ENCODE data around the gene HDLBP.
A peak's percentile ranks its signal among the peaks of the same experiment; 100 is the strongest.

The HDLBP gene

DNA sequence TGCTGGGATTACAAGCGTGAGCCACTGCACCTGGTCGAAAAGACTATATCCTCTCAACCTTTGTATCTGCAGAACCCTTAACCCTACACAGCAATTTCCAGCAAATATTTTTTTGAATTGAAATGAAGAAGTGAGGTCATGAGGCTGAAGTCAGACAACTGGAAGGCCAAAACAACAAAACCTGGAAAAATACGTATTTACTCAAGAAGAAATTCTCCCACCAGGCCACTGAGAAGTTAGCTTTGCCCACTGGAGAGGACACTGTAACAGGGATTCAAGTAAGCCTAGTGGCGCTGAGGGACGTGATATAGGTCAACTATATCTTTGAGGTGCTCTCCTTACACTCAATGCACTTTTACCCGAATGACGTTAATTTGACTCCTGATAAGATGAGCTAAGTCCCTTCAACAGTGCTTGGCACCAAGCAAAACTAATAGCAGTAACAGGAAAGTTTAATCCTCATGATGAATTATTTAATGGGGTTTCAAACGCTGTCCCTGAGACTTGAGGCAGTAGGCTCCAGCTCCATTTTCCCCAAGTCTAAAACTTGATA lies 1.9 kb downstream of the HDLBP start:
- Histone ChIP-seq H3K9ac (ENCODE audit: low read depth, low read length) (no peak overlapping the region), H3K36me3 (ENCODE audit: control insufficient read depth, insufficient read depth, low read length) (peaks cover 11% of the 10 kb centered on the region), H3K4me1 (ENCODE audit: control insufficient read depth, insufficient read depth, low read length) (peaks cover 46% of the 10 kb centered on the region), H3K27ac (ENCODE audit: low read depth, low read length) (no peak overlapping the region), H3K9me3 (ENCODE audit: control insufficient read depth, insufficient read depth, low read length) (no peaks in the 10 kb centered on the region), H3K27me3 (ENCODE audit: control insufficient read depth, insufficient read depth, low read length) (no peaks in the 10 kb centered on the region), H3K4me3 (ENCODE audit: low read depth, low read length) (peak overlapping the region; percentile 92)

GRCh38 chr2:241312082-241312481 lies 3.4 kb downstream of the HDLBP start:
- Histone ChIP-seq H3K27me3 (ENCODE audit: control insufficient read depth, insufficient read depth, low read length) (no peaks in the 10 kb centered on the region), H3K4me1 (ENCODE audit: control insufficient read depth, insufficient read depth, low read length) (peaks cover 46% of the 10 kb centered on the region), H3K9ac (ENCODE audit: low read depth, low read length) (no peak overlapping the region), H3K36me3 (ENCODE audit: control insufficient read depth, insufficient read depth, low read length) (peaks cover 5% of the 10 kb centered on the region; the same call in 1 of the 2 replicates), H3K4me3 (ENCODE audit: low read depth, low read length) (no peak overlapping the region), H3K27ac (ENCODE audit: low read depth, low read length) (peak overlapping the region; percentile 9), H3K9me3 (ENCODE audit: control insufficient read depth, insufficient read depth, low read length) (no peaks in the 10 kb centered on the region)

- Histone ChIP-seq H3K9ac (ENCODE audit: low read depth, low read length) (no peak overlapping the region), H3K27ac (ENCODE audit: low read depth, low read length) (no peak overlapping the region), H3K36me3 (ENCODE audit: control insufficient read depth, insufficient read depth, low read length) (peaks cover 5% of the 10 kb centered on the region; the same call in 1 of the 2 replicates), H3K4me1 (ENCODE audit: control insufficient read depth, insufficient read depth, low read length) (peaks cover 44% of the 10 kb centered on the region), H3K27me3 (ENCODE audit: control insufficient read depth, insufficient read depth, low read length) (no peaks in the 10 kb centered on the region), H3K4me3 (ENCODE audit: low read depth, low read length) (no peak overlapping the region), H3K9me3 (ENCODE audit: control insufficient read depth, insufficient read depth, low read length) (no peaks in the 10 kb centered on the region)
Measured at GRCh38 chr2:241310917-241311566, 4.4 kb downstream of the HDLBP start.

DNA sequence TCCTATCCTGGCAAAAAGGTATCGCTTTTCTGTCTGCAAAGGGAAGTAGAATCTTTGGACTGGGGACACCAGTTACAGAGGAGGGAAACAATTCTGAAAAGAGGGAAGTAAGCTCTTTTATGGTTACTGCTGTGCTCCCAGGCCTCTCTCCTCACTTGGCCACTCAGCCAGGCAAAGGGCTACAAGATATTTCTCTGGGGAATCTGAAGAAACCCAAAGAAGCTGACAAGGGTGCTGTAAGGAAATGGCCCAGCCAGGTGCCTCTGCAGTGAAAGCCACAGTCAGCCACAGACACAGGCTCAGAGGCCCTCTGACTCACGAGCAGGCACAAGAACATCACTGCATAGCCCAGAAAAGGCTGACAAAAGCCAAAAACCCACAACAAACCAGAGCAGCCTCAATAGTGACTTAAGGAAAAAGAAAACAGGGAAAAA lies 5.8 kb downstream of the HDLBP start:
- no peak overlapping the region for H3K27ac ChIP-seq (ENCODE audit: low read depth, low read length)
- no peaks in the 10 kb centered on the region for H3K9me3 ChIP-seq (ENCODE audit: control insufficient read depth, insufficient read depth, low read length)
- no peak overlapping the region for H3K4me3 ChIP-seq (ENCODE audit: low read depth, low read length)
- peaks cover 44% of the 10 kb centered on the region for H3K4me1 ChIP-seq (ENCODE audit: control insufficient read depth, insufficient read depth, low read length)
- H3K9ac ChIP-seq (ENCODE audit: low read depth, low read length): no peak overlapping the region
- peaks cover 5% of the 10 kb centered on the region; the same call in 1 of the 2 replicates for H3K36me3 ChIP-seq (ENCODE audit: control insufficient read depth, insufficient read depth, low read length)
- H3K27me3 ChIP-seq (ENCODE audit: control insufficient read depth, insufficient read depth, low read length): no peaks in the 10 kb centered on the region

- Histone ChIP-seq H3K27ac (ENCODE audit: low read depth, low read length) (no peak overlapping the region), H3K9ac (ENCODE audit: low read depth, low read length) (no peak overlapping the region), H3K4me3 (ENCODE audit: low read depth, low read length) (no peak overlapping the region)
Measured at GRCh38 chr2:241308832-241309500, 6.5 kb downstream of the HDLBP start.

DNA sequence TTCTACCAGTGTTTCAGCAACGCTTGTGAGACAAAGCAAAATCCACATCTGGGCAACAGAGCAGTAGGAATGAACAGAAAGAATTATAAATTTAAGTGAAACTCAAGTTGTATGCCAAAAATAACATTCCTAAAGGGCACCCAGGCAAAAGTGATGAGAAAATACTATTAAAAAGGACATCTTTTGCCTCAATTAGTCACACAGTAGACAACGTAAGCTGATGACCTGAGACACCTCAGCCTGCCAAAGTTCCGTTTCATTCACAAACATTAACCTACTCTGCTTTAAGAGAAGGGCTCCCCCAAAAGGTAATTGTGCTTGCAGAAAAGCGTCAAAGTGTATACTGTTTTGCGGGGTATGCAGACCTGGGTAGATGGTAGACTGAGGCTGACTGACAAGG lies 7.2 kb downstream of the HDLBP start:
- Histone ChIP-seq H3K27me3 (ENCODE audit: control insufficient read depth, insufficient read depth, low read length) (no peaks in the 10 kb centered on the region), H3K9me3 (ENCODE audit: control insufficient read depth, insufficient read depth, low read length) (no peaks in the 10 kb centered on the region), H3K4me1 (ENCODE audit: control insufficient read depth, insufficient read depth, low read length) (peaks cover 37% of the 10 kb centered on the region), H3K36me3 (ENCODE audit: control insufficient read depth, insufficient read depth, low read length) (peaks cover 5% of the 10 kb centered on the region; the same call in 1 of the 2 replicates), H3K4me3 (ENCODE audit: low read depth, low read length) (no peak overlapping the region), H3K9ac (ENCODE audit: low read depth, low read length) (no peak overlapping the region), H3K27ac (ENCODE audit: low read depth, low read length) (no peak overlapping the region)

More at GRCh38 chr2:241308832-241309500, 6.5 kb downstream of the HDLBP start:
- no peaks in the 10 kb centered on the region for H3K9me3 ChIP-seq (ENCODE audit: control insufficient read depth, insufficient read depth, low read length)
- peaks cover 5% of the 10 kb centered on the region; the same call in 1 of the 2 replicates for H3K36me3 ChIP-seq (ENCODE audit: control insufficient read depth, insufficient read depth, low read length)
- H3K27me3 ChIP-seq (ENCODE audit: control insufficient read depth, insufficient read depth, low read length): no peaks in the 10 kb centered on the region
- peaks cover 42% of the 10 kb centered on the region for H3K4me1 ChIP-seq (ENCODE audit: control insufficient read depth, insufficient read depth, low read length)

GRCh38 chr2:241307055-241307454 lies 8.4 kb downstream of the HDLBP start:
- Histone ChIP-seq H3K9me3 (ENCODE audit: control insufficient read depth, insufficient read depth, low read length) (no peaks in the 10 kb centered on the region), H3K4me1 (ENCODE audit: control insufficient read depth, insufficient read depth, low read length) (peaks cover 36% of the 10 kb centered on the region), H3K27me3 (ENCODE audit: control insufficient read depth, insufficient read depth, low read length) (no peaks in the 10 kb centered on the region), H3K27ac (ENCODE audit: low read depth, low read length) (no peak overlapping the region), H3K9ac (ENCODE audit: low read depth, low read length) (no peak overlapping the region), H3K36me3 (ENCODE audit: control insufficient read depth, insufficient read depth, low read length) (peaks cover 5% of the 10 kb centered on the region; the same call in 1 of the 2 replicates), H3K4me3 (ENCODE audit: low read depth, low read length) (no peak overlapping the region)

GRCh38 chr2:241304039-241304670 lies 11.3 kb downstream of the HDLBP start:
- peaks cover 5% of the 10 kb centered on the region; the same call in 1 of the 2 replicates for H3K36me3 ChIP-seq (ENCODE audit: control insufficient read depth, insufficient read depth, low read length)
- peaks cover 21% of the 10 kb centered on the region for H3K4me1 ChIP-seq (ENCODE audit: control insufficient read depth, insufficient read depth, low read length)
- no peaks in the 10 kb centered on the region for H3K27me3 ChIP-seq (ENCODE audit: control insufficient read depth, insufficient read depth, low read length)
- no peaks in the 10 kb centered on the region for H3K9me3 ChIP-seq (ENCODE audit: control insufficient read depth, insufficient read depth, low read length)
- H3K4me3 ChIP-seq (ENCODE audit: low read depth, low read length): no peak overlapping the region
- no peak overlapping the region for H3K27ac ChIP-seq (ENCODE audit: low read depth, low read length)
- H3K9ac ChIP-seq (ENCODE audit: low read depth, low read length): no peak overlapping the region

DNA sequence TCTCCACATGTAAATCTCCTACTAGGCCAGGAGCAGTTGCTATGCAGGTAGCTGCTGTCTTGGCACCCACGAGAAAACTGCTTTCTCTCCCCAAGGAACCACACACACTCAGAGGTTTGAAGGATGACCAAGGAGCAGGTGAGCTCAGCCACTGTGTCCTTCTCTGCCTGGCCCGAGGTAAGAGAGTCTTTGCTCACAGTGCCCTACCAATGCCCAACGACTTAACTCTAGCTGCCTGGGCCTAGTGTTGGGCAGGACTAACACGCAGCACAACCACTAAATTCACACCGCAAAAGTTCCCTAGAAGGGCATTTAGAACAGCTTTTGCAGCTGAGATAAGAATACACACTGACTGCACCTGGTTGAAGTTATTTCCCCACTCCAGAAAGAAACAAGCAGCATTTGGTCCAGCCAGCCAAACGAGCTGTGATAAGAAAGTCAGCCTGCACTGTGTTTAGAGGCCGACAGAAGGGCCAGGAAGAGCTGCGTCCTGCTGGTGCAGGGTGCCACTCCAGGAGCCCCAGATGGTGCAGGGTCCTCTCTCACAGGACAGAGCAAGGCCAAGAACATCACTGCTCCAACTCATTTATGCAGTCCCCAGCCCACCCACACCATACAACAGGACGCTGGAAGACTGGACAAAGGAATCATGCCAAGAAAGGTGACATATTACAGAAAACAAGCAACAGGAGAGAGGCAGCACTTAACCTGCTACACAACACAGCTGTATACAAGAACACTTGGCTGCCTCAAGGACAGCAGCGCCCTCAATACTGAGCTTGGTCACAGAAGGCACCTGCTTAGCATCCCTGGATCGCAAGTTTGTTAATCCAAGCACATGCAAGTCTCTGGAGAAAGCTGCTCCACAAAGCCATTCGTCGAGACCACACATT lies 12.5 kb downstream of the HDLBP start:
- peaks cover 12% of the 10 kb centered on the region for H3K4me1 ChIP-seq (ENCODE audit: control insufficient read depth, insufficient read depth, low read length)
- no peaks in the 10 kb centered on the region for H3K27me3 ChIP-seq (ENCODE audit: control insufficient read depth, insufficient read depth, low read length)
- H3K9me3 ChIP-seq (ENCODE audit: control insufficient read depth, insufficient read depth, low read length): no peaks in the 10 kb centered on the region
- H3K4me3 ChIP-seq (ENCODE audit: low read depth, low read length): no peak overlapping the region
- H3K9ac ChIP-seq (ENCODE audit: low read depth, low read length): no peak overlapping the region
- no peak overlapping the region for H3K27ac ChIP-seq (ENCODE audit: low read depth, low read length)
- H3K36me3 ChIP-seq (ENCODE audit: control insufficient read depth, insufficient read depth, low read length): no peaks in the 10 kb centered on the region

DNA sequence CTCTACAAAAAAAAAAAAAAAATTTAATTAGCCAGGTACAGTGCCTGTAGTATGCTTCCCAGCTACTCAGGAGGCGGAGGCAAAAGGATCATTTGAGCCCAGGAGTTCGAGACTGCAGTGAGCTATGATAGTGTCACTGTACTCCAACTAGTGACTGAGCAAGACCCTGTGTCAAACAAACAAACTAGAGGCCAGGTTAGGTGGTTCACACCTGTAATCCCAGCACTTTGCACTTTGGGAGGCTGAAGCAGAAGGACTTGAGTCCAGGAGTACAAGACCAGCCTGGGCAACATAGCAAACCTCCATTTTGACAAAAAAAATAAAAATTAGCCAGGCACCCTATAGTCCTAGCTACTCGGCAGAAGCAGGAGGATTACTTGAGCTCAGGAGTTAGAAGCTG lies 13.4 kb downstream of the HDLBP start:
- Histone ChIP-seq H3K27ac (ENCODE audit: low read depth, low read length) (no peak overlapping the region), H3K9me3 (ENCODE audit: control insufficient read depth, insufficient read depth, low read length) (no peaks in the 10 kb centered on the region), H3K36me3 (ENCODE audit: control insufficient read depth, insufficient read depth, low read length) (0 out of 2 replicates have a peak, but pooled peaks cover 5% of the 10 kb centered on the region), H3K9ac (ENCODE audit: low read depth, low read length) (no peak overlapping the region), H3K27me3 (ENCODE audit: control insufficient read depth, insufficient read depth, low read length) (no peaks in the 10 kb centered on the region), H3K4me3 (ENCODE audit: low read depth, low read length) (no peak overlapping the region), H3K4me1 (ENCODE audit: control insufficient read depth, insufficient read depth, low read length) (peaks cover 5% of the 10 kb centered on the region; the same call in 1 of the 2 replicates)
